ENCODE results near the gene WFIKKN1.

WFIKKN1 gene

GRCh38 chr16:637081-638018, 6.6 kb downstream of the WFIKKN1 start:
- peak; percentile 100 for DNase-seq (ENCODE audit: low spot score)

- no peak for DNase-seq (ENCODE audit: low spot score)
These were observed 7.3 kb downstream of the WFIKKN1 start for GRCh38 chr16:638034-638543.

- no peak for DNase-seq (ENCODE audit: low spot score)
These were observed 8.1 kb downstream of the WFIKKN1 start for GRCh38 chr16:638836-639235.

GRCh38 chr16:640614-641013, 9.8 kb downstream of the WFIKKN1 start:
- DNase-seq (ENCODE audit: low spot score) = no peak

GRCh38 chr16:641326-642188, 10.8 kb downstream of the WFIKKN1 start, which contains the start of gene MCRIP2:
Gene MCRIP2, plus strand, starts transcription at chr16:641828. Its CDS starts 164 bp downstream, at chr16:641992.
- peak; percentile 94 for DNase-seq (ENCODE audit: low spot score)

- DNase-seq (ENCODE audit: low spot score) = peak; percentile 55
These were observed 11.6 kb downstream of the WFIKKN1 start for GRCh38 chr16:642189-643049.

GRCh38 chr16:643050-643368, 12.2 kb downstream of the WFIKKN1 start:
- DNase-seq (ENCODE audit: low spot score) = no peak

GRCh38 chr16:644556-644955, 13.8 kb downstream of the WFIKKN1 start:
- no peak for DNase-seq (ENCODE audit: low spot score)

GRCh38 chr16:645852-646678, 15.3 kb downstream of the WFIKKN1 start:
- DNase-seq (ENCODE audit: low spot score) = no peak

- no peak for DNase-seq (ENCODE audit: low spot score)
These were observed 15.9 kb downstream of the WFIKKN1 start for GRCh38 chr16:646679-647172.

GRCh38 chr16:647173-647902, 16.6 kb downstream of the WFIKKN1 start:
- DNase-seq (ENCODE audit: low spot score) = no peak

GRCh38 chr16:648071-648780, 17.4 kb downstream of the WFIKKN1 start:
- peak; percentile 61 for DNase-seq (ENCODE audit: low spot score)

GRCh38 chr16:648781-649589, 18.2 kb downstream of the WFIKKN1 start, which contains the start of gene WDR90:
Gene WDR90, plus strand, starts transcription at chr16:649365. Its CDS starts 52 bp downstream, at chr16:649417.
- peak; percentile 99 for DNase-seq (ENCODE audit: low spot score)

GRCh38 chr16:649631-650030, 18.8 kb downstream of the WFIKKN1 start:
- DNase-seq (ENCODE audit: low spot score) = peak; percentile 72

- no peak for DNase-seq (ENCODE audit: low spot score)
These were observed 21.1 kb downstream of the WFIKKN1 start for GRCh38 chr16:651844-652243.

- no peak for DNase-seq (ENCODE audit: low spot score)
These were observed 21.9 kb downstream of the WFIKKN1 start for GRCh38 chr16:652454-653305.

GRCh38 chr16:654034-654433, 23.2 kb downstream of the WFIKKN1 start:
- DNase-seq (ENCODE audit: low spot score) = no peak

Data from AG08396 (cell line).